ENCODE results near the gene ACTMAP. TPM values are rescaled to one million over a fixed set of nuclear protein-coding genes. Genes with fewer than 3 reads are reported as not detected.

Gene ACTMAP
- total and polyA plus RNA-seq, 2 of the 13 experiments (the other 11 are each of a cell fraction or from before 2014, with no cell fraction given) = 2.2 to 7.9 TPM

DNA sequence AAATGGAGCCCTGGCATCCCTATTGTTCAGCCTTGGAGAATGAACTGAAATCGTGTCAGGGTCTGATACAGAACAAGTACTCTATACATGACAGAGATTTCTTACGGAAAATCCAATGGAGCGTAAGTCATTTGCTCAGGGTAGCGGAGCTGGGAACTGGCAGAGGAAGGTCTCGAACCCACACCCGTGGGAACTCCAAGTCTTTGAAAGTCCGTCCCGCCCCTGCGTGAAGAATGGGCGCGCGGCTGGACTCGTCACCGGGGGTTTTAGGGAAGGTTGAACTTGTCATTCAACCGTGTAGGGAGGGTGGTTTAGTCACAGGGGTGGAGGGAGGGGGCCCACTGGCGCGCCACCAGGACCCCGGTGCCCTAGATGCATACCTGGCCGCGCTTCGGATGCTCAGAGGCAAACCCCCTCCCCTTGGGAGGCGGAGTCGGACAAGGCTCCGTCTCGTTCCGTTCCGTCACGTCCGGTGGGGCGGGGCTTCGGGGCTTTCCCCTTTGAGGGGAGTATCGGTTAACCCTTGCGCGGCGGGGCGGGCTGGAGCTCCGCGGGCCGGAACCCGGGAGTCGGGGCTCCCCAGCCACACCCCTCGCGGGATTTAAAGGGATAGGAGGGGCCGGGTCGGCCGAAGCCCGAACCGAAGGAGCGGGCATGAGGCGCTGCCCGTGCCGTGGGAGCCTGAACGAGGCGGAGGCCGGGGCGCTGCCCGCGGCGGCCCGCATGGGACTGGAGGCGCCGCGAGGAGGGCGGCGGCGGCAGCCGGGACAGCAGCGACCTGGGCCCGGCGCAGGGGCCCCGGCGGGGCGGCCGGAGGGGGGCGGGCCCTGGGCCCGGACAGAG is 33.6 kb downstream of the ACTMAP start, which contains the start of the genes COQ8B and ITPKC (continued):
- TF ChIP-seq JUN (CRISPR knock-in tag; IDR thresholded peaks at IDR 0.05) (no peak), EHMT2 (IDR thresholded peaks at IDR 0.05; ENCODE audit: borderline replicate concordance, low read depth, low read length) (no peak), RCOR2 (CRISPR knock-in tag; IDR thresholded peaks at IDR 0.05) (peak; percentile 23; the same call in 1 of the 2 replicates), HNRNPLL (IDR thresholded peaks at IDR 0.05; ENCODE audit: low read depth, low read length, poor library complexity, severe bottlenecking) (peak; percentile 56), ZNF441 (CRISPR knock-in tag; IDR thresholded peaks at IDR 0.05; ENCODE audit: borderline replicate concordance) (0 out of 2 replicates have a peak, but pooled peaks have one; percentile 18), BCL6 (CRISPR knock-in tag; IDR thresholded peaks at IDR 0.05) (no peak; the same call in 1 of the 2 replicates), ZNF543 (CRISPR knock-in tag; IDR thresholded peaks at IDR 0.05) (no peak), ZNF484 (CRISPR knock-in tag; IDR thresholded peaks at IDR 0.05; ENCODE audit: borderline replicate concordance, low read depth) (no peak), TMF1 (CRISPR knock-in tag; IDR thresholded peaks at IDR 0.05; ENCODE audit: low read depth) (no peak), ZNF775 (CRISPR knock-in tag; IDR thresholded peaks at IDR 0.05; ENCODE audit: borderline replicate concordance) (no peak)
- TF ChIP-seq, protein P1, sequence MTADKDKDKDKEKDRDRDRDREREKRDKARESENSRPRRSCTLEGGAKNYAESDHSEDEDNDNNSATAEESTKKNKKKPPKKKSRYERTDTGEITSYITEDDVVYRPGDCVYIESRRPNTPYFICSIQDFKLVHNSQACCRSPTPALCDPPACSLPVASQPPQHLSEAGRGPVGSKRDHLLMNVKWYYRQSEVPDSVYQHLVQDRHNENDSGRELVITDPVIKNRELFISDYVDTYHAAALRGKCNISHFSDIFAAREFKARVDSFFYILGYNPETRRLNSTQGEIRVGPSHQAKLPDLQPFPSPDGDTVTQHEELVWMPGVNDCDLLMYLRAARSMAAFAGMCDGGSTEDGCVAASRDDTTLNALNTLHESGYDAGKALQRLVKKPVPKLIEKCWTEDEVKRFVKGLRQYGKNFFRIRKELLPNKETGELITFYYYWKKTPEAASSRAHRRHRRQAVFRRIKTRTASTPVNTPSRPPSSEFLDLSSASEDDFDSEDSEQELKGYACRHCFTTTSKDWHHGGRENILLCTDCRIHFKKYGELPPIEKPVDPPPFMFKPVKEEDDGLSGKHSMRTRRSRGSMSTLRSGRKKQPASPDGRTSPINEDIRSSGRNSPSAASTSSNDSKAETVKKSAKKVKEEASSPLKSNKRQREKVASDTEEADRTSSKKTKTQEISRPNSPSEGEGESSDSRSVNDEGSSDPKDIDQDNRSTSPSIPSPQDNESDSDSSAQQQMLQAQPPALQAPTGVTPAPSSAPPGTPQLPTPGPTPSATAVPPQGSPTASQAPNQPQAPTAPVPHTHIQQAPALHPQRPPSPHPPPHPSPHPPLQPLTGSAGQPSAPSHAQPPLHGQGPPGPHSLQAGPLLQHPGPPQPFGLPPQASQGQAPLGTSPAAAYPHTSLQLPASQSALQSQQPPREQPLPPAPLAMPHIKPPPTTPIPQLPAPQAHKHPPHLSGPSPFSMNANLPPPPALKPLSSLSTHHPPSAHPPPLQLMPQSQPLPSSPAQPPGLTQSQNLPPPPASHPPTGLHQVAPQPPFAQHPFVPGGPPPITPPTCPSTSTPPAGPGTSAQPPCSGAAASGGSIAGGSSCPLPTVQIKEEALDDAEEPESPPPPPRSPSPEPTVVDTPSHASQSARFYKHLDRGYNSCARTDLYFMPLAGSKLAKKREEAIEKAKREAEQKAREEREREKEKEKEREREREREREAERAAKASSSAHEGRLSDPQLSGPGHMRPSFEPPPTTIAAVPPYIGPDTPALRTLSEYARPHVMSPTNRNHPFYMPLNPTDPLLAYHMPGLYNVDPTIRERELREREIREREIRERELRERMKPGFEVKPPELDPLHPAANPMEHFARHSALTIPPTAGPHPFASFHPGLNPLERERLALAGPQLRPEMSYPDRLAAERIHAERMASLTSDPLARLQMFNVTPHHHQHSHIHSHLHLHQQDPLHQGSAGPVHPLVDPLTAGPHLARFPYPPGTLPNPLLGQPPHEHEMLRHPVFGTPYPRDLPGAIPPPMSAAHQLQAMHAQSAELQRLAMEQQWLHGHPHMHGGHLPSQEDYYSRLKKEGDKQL (CRISPR knock-in tag; IDR thresholded peaks at IDR 0.05; ENCODE audit: low read depth) = no peak
- TF ChIP-seq, protein P2, sequence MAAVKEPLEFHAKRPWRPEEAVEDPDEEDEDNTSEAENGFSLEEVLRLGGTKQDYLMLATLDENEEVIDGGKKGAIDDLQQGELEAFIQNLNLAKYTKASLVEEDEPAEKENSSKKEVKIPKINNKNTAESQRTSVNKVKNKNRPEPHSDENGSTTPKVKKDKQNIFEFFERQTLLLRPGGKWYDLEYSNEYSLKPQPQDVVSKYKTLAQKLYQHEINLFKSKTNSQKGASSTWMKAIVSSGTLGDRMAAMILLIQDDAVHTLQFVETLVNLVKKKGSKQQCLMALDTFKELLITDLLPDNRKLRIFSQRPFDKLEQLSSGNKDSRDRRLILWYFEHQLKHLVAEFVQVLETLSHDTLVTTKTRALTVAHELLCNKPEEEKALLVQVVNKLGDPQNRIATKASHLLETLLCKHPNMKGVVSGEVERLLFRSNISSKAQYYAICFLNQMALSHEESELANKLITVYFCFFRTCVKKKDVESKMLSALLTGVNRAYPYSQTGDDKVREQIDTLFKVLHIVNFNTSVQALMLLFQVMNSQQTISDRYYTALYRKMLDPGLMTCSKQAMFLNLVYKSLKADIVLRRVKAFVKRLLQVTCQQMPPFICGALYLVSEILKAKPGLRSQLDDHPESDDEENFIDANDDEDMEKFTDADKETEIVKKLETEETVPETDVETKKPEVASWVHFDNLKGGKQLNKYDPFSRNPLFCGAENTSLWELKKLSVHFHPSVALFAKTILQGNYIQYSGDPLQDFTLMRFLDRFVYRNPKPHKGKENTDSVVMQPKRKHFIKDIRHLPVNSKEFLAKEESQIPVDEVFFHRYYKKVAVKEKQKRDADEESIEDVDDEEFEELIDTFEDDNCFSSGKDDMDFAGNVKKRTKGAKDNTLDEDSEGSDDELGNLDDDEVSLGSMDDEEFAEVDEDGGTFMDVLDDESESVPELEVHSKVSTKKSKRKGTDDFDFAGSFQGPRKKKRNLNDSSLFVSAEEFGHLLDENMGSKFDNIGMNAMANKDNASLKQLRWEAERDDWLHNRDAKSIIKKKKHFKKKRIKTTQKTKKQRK (IDR thresholded peaks at IDR 0.05; ENCODE audit: low read length) = no peak
